Parathyroid adenoma (tissue), 2 donors: ENCODE measurements around the gene NOTUM.

Experiments
- H2AFZ ChIP-seq: fragments of 300-600 bp; sonication (generic); one replicate; pipeline ENCODE4 v1.7.0; 2017; ENCODE audit warnings: antibody characterized with exemption, mild to moderate bottlenecking
- H3K27ac ChIP-seq: fragments of 300-600 bp; sonication (generic); one replicate; pipeline ENCODE4 v1.7.0; 2017
- H3K27me3 ChIP-seq: fragments of 300-600 bp; sonication (generic); one replicate; pipeline ENCODE4 v1.7.0; 2017; ENCODE audit warnings: low read length; ENCODE audit not compliant: control insufficient read depth, insufficient read depth
- H3K36me3 ChIP-seq: fragments of 300-600 bp; sonication (generic); one replicate; pipeline ENCODE4 v1.7.0; 2017; ENCODE audit warnings: low read length; ENCODE audit not compliant: control insufficient read depth, insufficient read depth
- H3K4me1 ChIP-seq: fragments of 300-600 bp; sonication (generic); one replicate; pipeline ENCODE4 v1.7.0; 2017; ENCODE audit warnings: control low read depth
- H3K4me2 ChIP-seq: fragments of 300-600 bp; sonication (generic); one replicate; pipeline ENCODE4 v1.7.0; 2017; ENCODE audit warnings: low read length
- H3K4me3 ChIP-seq: fragments of 300-600 bp; sonication (generic); one replicate; pipeline ENCODE4 v1.7.0; 2017; ENCODE audit warnings: low read depth, low read length
- H3K79me2 ChIP-seq: fragments of 300-600 bp; sonication (generic); one replicate; pipeline ENCODE4 v1.7.0; 2017; ENCODE audit warnings: control low read depth
- H3K9ac ChIP-seq: fragments of 300-600 bp; sonication (generic); one replicate; pipeline ENCODE4 v1.7.0; 2017; ENCODE audit warnings: mild to moderate bottlenecking
- H3K9me3 ChIP-seq: fragments of 300-600 bp; sonication (generic); one replicate; pipeline ENCODE4 v1.7.0; 2017; ENCODE audit warnings: low read length; ENCODE audit not compliant: control insufficient read depth
- TF ChIP-seq, protein P1 (sequence below): fragments of 300-600 bp; sonication (generic); IDR thresholded peaks from one replicate; pipeline ENCODE4 v1.7.0; 2017; ENCODE audit warnings: antibody characterized with exemption, mild to moderate bottlenecking
- donor health status: primary hyperparathyroidism.

The NOTUM gene

DNA sequence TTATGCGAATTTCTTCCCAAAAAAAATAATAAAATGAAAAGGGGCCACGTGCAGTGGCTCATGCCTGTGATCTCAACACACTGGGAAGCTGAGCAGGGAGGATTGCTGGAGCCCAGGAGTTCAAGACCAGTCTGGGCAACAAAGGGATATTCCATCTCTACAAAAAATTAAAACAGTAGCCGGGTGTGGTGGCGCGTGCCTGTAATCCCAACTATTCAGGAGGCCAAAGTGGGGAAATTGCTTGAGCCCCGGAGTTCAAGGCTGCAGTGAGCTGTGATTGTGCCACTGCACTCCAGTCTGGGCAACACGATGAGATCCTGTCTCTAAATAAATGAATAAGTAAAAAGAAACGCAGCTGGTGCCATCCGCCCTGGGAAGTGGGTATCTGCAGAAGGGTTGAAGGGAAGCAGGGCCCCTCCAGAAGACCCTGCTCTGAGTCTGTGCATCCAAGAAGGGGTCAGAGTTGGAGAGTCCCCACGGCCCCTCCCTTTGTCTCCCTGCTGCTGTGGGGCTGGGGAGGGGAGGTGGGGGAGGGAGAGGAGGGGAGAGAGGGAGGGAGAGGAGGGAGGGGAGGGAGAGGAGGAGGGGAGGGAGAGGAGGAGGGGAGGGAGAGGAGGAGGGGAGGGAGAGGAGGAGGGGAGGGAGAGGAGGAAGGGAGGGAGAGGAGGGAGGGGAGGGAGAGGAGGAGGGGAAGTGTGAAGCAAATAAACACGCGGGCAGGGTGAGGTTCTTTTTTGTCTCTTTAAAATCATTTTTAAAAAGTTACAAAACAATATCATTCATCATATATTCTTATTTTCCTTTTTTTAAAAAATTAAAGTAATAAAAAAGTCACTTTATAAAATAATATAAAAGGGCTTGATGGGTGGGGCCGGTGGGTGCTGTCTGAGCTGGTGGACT lies 9.0 kb downstream of the NOTUM start:
- Histone ChIP-seq H3K36me3 (no peaks in the 10 kb centered on the region), H3K27me3 (no peaks in the 10 kb centered on the region), H3K4me1 (no peaks in the 10 kb centered on the region), H3K9me3 (no peaks in the 10 kb centered on the region), H3K4me3 (no peak overlapping the region), H3K79me2 (no peaks in the 10 kb centered on the region), H2AFZ (no peak overlapping the region), H3K4me2 (no peak overlapping the region), H3K9ac (no peak overlapping the region), H3K27ac (no peak overlapping the region)
- TF ChIP-seq, protein P1, sequence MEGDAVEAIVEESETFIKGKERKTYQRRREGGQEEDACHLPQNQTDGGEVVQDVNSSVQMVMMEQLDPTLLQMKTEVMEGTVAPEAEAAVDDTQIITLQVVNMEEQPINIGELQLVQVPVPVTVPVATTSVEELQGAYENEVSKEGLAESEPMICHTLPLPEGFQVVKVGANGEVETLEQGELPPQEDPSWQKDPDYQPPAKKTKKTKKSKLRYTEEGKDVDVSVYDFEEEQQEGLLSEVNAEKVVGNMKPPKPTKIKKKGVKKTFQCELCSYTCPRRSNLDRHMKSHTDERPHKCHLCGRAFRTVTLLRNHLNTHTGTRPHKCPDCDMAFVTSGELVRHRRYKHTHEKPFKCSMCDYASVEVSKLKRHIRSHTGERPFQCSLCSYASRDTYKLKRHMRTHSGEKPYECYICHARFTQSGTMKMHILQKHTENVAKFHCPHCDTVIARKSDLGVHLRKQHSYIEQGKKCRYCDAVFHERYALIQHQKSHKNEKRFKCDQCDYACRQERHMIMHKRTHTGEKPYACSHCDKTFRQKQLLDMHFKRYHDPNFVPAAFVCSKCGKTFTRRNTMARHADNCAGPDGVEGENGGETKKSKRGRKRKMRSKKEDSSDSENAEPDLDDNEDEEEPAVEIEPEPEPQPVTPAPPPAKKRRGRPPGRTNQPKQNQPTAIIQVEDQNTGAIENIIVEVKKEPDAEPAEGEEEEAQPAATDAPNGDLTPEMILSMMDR = no peak

GRCh38 chr17:81950501-81950900 lies 10.5 kb downstream of the NOTUM start:
- Histone ChIP-seq H3K27me3 (no peaks in the 10 kb centered on the region), H3K27ac (no peak overlapping the region), H3K79me2 (no peaks in the 10 kb centered on the region), H3K4me2 (no peak overlapping the region), H3K4me1 (no peaks in the 10 kb centered on the region), H3K9me3 (no peaks in the 10 kb centered on the region), H3K4me3 (no peak overlapping the region), H3K9ac (no peak overlapping the region), H2AFZ (no peak overlapping the region), H3K36me3 (no peaks in the 10 kb centered on the region)
- TF ChIP-seq, protein P1 = no peak

- Histone ChIP-seq H2AFZ (no peak overlapping the region), H3K4me3 (no peak overlapping the region), H3K36me3 (no peaks in the 10 kb centered on the region), H3K9ac (no peak overlapping the region), H3K79me2 (no peaks in the 10 kb centered on the region), H3K9me3 (no peaks in the 10 kb centered on the region), H3K27ac (no peak overlapping the region), H3K4me2 (no peak overlapping the region), H3K27me3 (no peaks in the 10 kb centered on the region), H3K4me1 (no peaks in the 10 kb centered on the region)
- TF ChIP-seq, protein P1 = no peak
Observed at GRCh38 chr17:81948635-81949378, 12.2 kb downstream of the NOTUM start.

- Histone ChIP-seq H3K4me3 (no peak within 1 kb of the TSS), H3K4me2 (no peak within 1 kb of the TSS), H2AFZ (no peak within 1 kb of the TSS), H3K4me1 (no peaks in the 10 kb centered on the region), H3K36me3 (no peaks in the 10 kb centered on the region), H3K9ac (no peak within 1 kb of the TSS), H3K27me3 (no peaks in the 10 kb centered on the region), H3K9me3 (no peaks in the 10 kb centered on the region), H3K79me2 (no peaks in the 10 kb centered on the region), H3K27ac (no peak within 1 kb of the TSS)
- TF ChIP-seq, protein P1 = no peak
Observed at GRCh38 chr17:81947189-81947588, 13.8 kb downstream of the NOTUM start, which contains the start of gene MYADML2. TSS of gene MYADML2 (minus strand) at chr17:81947233. CDS start at chr17:81941741, 5,492 bp downstream.
